Suprapubic skin (tissue), 4 donors: ENCODE data around the gene PSMD14. TPM values are rescaled to one million over a fixed set of nuclear protein-coding genes. Genes with fewer than 3 reads are reported as not detected.
A peak's percentile ranks its signal among the peaks of the same experiment; 100 is the strongest.
"Not testable (repeated sequence)": the region's sequence is repeated elsewhere in the genome, so short reads cannot be mapped to it uniquely, and the experiment has no call there.

Source experiments
- DNase-seq, 2 donors: peaks; one replicate each; pipeline ENCODE4 v3.0.0-alpha.2; 2019; ENCODE audit warnings: low spot score in 2 of 2
- H3K27ac ChIP-seq: fragments of 200-600 bp; sonication (generic); one replicate; pipeline ENCODE4 v1.5.1; 2019
- H3K27me3 ChIP-seq: fragments of 200-600 bp; sonication (generic); one replicate; pipeline ENCODE4 v1.5.1; 2019
- H3K36me3 ChIP-seq: fragments of 200-600 bp; sonication (generic); one replicate; pipeline ENCODE4 v1.5.1; 2019
- H3K4me1 ChIP-seq: fragments of 200-600 bp; sonication (generic); one replicate; pipeline ENCODE4 v1.5.1; 2019
- H3K4me3 ChIP-seq: fragments of 200-600 bp; sonication (generic); one replicate; pipeline ENCODE4 v1.5.1; 2019; ENCODE audit warnings: mild to moderate bottlenecking
- H3K9me3 ChIP-seq: fragments of 200-600 bp; sonication (generic); one replicate; pipeline ENCODE4 v1.5.1; 2019
- EP300 ChIP-seq: sonication (generic); formaldehyde crosslinking; IDR thresholded peaks from one replicate; pipeline ENCODE4 v1.6.1; 2017; ENCODE audit warnings: antibody characterized with exemption
- POLR2A ChIP-seq, 2 donors: fragments of 450-650 bp; IDR thresholded peaks; one replicate each; pipeline ENCODE4 v1.6.1; 2017; ENCODE audit warnings: antibody characterized with exemption in 2 of 2, mild to moderate bottlenecking in 2 of 2, moderate library complexity in 2 of 2
- POLR2AphosphoS5 ChIP-seq, 3 donors: sonication (generic); formaldehyde crosslinking; IDR thresholded peaks; one replicate each; pipeline ENCODE4 v1.6.1; 2017; ENCODE audit warnings: antibody characterized with exemption in 3 of 3
- WGBS: methylation state at CpG from one replicate; pipeline ENCODE4 v1.1.5; 2018; 5-methylcytosine and 5-hydroxymethylcytosine counted together
- total RNA-seq, 4 donors: library from RNA; depleted of rRNA; stranded (reverse); fragments of >200 nt; gene quantifications; one replicate each; pipeline ENCODE4 v1.1.0, GENCODE V29; 2016
- TF ChIP-seq, protein P1 (sequence below), 2 donors: fragments of 200-600 bp in 1 of 2; fragments of 450-650 bp in 1 of 2; sonication (generic) in 1 of 2; IDR thresholded peaks; one replicate each; pipeline ENCODE4 v1.5.1; 2016 to 2019; ENCODE audit warnings: antibody characterized with exemption in 2 of 2, mild to moderate bottlenecking in 1 of 2, moderate library complexity in 1 of 2

Gene PSMD14
- total RNA-seq, 4 donors from 2014 or later: 21.1 to 51.0 (median 50.1) TPM

DNA sequence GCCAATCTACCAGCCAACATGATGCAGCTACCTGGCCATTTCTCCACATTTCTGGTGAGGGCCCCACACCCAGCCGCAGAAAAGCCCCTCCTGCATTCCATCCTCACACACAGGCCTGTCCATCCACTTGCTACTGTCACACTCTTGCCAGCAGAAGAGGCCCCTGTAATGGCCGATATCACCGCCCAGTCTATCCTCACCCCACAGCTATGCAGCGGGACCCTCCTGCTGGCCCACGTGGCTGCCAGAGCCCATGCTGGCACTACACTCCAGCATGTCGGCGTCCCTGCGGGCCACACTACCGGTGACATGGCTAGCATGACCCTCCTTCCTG lies 25.9 kb upstream of the PSMD14 start:
- H3K9me3 ChIP-seq, H3K27me3 ChIP-seq, DNase-seq, H3K4me3 ChIP-seq, H3K36me3 ChIP-seq, H3K4me1 ChIP-seq, H3K27ac ChIP-seq: not testable (repeated sequence)
- WGBS: 92% methylated on average over 9 of the region's 9 CpGs

DNA sequence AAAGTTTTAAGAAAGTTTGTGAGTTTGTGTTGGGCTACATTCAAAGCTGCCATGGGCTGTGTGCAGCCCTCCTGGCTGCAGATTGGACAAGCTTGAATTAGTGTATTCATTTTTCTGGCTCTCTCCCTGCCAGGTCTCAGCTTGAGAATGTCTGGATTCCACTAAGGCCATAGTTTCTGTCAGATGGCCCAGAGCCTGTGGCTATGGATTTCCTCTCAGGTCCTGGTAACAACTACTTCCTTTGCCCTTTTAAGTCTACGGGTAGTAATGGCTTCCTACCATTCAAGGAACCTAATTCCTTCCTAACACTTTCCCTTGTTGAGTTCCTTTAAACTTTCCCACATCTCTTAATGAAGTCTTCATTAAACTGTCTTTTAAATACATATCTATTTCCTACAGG lies 24.3 kb upstream of the PSMD14 start:
- no peaks in the 10 kb centered on the region for H3K36me3 ChIP-seq
- no peak overlapping the region for H3K27ac ChIP-seq
- TF ChIP-seq POLR2A (IDR thresholded peaks at IDR 0.05) (no peak), EP300 (no peak), POLR2AphosphoS5 (IDR thresholded peaks at IDR 0.05) (no peak)
- TF ChIP-seq, protein P1, sequence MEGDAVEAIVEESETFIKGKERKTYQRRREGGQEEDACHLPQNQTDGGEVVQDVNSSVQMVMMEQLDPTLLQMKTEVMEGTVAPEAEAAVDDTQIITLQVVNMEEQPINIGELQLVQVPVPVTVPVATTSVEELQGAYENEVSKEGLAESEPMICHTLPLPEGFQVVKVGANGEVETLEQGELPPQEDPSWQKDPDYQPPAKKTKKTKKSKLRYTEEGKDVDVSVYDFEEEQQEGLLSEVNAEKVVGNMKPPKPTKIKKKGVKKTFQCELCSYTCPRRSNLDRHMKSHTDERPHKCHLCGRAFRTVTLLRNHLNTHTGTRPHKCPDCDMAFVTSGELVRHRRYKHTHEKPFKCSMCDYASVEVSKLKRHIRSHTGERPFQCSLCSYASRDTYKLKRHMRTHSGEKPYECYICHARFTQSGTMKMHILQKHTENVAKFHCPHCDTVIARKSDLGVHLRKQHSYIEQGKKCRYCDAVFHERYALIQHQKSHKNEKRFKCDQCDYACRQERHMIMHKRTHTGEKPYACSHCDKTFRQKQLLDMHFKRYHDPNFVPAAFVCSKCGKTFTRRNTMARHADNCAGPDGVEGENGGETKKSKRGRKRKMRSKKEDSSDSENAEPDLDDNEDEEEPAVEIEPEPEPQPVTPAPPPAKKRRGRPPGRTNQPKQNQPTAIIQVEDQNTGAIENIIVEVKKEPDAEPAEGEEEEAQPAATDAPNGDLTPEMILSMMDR (IDR thresholded peaks at IDR 0.05): no peak
- no peaks in the 10 kb centered on the region for H3K9me3 ChIP-seq
- peaks cover 4% of the 10 kb centered on the region for H3K27me3 ChIP-seq
- 45% methylated on average over 1 of the region's 1 CpG for WGBS
- DNase-seq: no peak
- no peak overlapping the region for H3K4me3 ChIP-seq
- H3K4me1 ChIP-seq: no peaks in the 10 kb centered on the region

DNA sequence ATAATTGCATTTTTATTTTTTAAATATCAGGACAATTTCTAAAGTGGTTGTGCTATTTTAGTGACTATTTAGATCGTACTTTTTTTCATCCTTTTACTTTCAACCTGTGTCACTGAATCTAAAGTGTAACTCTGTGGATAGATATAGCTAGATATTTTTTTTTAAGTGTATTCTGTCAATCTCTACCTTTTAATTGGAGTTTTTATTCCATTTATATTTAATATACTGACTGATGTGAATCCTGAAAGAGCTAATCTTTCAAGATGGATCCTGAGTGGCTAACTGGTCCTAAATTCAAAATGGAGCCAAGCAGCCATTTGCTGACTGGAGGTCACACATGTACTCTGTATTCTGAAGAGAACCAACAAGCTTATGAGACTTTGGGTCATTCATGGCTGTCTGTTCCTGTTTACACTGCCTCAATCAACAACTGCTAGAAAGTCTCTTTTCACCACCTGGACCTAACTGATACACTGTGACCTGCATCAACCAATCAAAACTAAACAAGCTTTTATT lies 4.6 kb upstream of the PSMD14 start:
- DNase-seq: no peak
- no peaks in the 10 kb centered on the region for H3K9me3 ChIP-seq
- peaks cover 4% of the 10 kb centered on the region for H3K4me1 ChIP-seq
- no peaks in the 10 kb centered on the region for H3K36me3 ChIP-seq
- no peak overlapping the region for H3K4me3 ChIP-seq
- no peak overlapping the region for H3K27ac ChIP-seq
- WGBS: 72% methylated on average over 1 of the region's 1 CpG
- TF ChIP-seq POLR2A (IDR thresholded peaks at IDR 0.05) (no peak), POLR2AphosphoS5 (IDR thresholded peaks at IDR 0.05) (no peak), EP300 (no peak)
- TF ChIP-seq, protein P1 (IDR thresholded peaks at IDR 0.05): no peak
- no peaks in the 10 kb centered on the region for H3K27me3 ChIP-seq

DNA sequence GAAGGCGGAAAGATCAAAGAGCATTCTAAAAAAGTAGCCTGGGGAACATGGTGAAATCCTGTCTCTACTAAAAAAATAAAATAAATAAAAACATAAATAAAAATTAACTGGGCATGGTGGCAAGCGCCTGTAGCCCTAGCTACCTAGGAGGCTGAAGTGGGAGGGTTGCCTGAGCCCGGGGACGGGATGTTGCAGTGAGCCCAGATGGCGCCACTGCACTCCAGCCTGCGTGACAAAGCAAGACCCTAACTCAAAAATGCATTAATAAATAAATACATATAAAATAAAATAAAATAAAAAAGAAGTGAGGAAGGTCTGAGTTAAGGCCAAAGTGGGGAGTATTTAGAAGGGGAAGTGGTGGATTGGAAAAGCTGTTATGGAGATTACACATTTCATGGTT lies 1.3 kb upstream of the PSMD14 start:
- H3K27ac ChIP-seq: no peak overlapping the region
- no peaks in the 10 kb centered on the region for H3K9me3 ChIP-seq
- DNase-seq: no peak
- WGBS: 98% methylated on average over 6 of the region's 6 CpGs
- H3K4me1 ChIP-seq: peaks cover 17% of the 10 kb centered on the region
- H3K27me3 ChIP-seq: no peaks in the 10 kb centered on the region
- H3K4me3 ChIP-seq: no peak overlapping the region
- TF ChIP-seq, protein P1 (IDR thresholded peaks at IDR 0.05): no peak
- TF ChIP-seq POLR2A (IDR thresholded peaks at IDR 0.05) (no peak), POLR2AphosphoS5 (IDR thresholded peaks at IDR 0.05) (no peak), EP300 (no peak)
- no peaks in the 10 kb centered on the region for H3K36me3 ChIP-seq

DNA sequence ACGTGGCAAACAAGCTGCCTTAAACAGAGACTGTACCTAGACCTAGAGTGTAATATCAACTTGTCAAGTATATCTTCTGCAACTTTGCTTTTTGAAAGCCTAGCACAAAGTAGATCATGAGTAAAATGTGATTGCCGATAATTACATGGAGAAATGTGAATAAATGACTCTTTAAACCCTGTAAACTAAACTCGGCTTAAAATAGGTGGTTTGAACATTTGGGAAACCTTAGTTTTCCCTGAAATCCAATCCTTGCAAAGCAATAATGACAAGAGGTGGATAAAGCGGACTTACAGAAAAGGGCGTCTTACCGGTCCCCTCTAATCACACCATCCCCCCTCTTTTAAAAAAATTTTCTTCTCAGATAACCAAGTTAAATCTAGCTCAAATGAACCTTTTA lies 549 bp upstream of the PSMD14 start:
- TF ChIP-seq, protein P1 (IDR thresholded peaks at IDR 0.05): no peak
- TF ChIP-seq POLR2A (IDR thresholded peaks at IDR 0.05): no peak
- TF ChIP-seq POLR2AphosphoS5 (IDR thresholded peaks at IDR 0.05): no peak
- no peak for TF ChIP-seq EP300
- Histone ChIP-seq H3K36me3 (no peaks in the 10 kb centered on the region), H3K27ac (peak overlapping the region; percentile 89), H3K4me1 (peaks cover 17% of the 10 kb centered on the region), H3K9me3 (no peaks in the 10 kb centered on the region), H3K4me3 (peak overlapping the region; percentile 78), H3K27me3 (no peaks in the 10 kb centered on the region)
- whole genome bisulfite sequencing: 35% methylated on average over 6 of the region's 6 CpGs
- no peak for DNase-seq

DNA sequence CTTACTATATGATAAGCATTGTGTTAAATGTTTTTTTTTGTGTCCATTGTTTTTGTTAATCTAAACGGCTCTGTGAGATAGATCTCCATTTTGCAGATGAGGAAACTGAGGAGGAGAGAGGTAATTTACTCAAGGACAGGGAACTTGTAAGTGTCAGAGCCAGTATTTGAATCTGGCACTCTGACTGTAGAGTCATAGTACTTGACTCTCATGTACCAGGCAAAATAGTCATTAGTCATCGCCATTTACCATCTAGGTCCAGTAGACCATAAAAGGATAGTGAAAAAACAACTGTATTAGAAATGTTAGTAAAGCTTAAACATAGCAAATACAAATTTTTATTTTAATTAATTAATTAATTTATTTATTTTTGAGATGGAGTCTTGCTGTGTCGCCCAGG lies 4.8 kb downstream of the PSMD14 start:
- H3K36me3 ChIP-seq: no peaks in the 10 kb centered on the region
- no peak overlapping the region for H3K27ac ChIP-seq
- H3K9me3 ChIP-seq: no peaks in the 10 kb centered on the region
- no peak for DNase-seq
- TF ChIP-seq, protein P1 (IDR thresholded peaks at IDR 0.05): no peak
- TF ChIP-seq EP300: no peak
- no peak for TF ChIP-seq POLR2AphosphoS5 (IDR thresholded peaks at IDR 0.05)
- TF ChIP-seq POLR2A (IDR thresholded peaks at IDR 0.05): no peak
- no peaks in the 10 kb centered on the region for H3K27me3 ChIP-seq
- 93% methylated on average over 3 of the region's 3 CpGs for WGBS
- no peak overlapping the region for H3K4me3 ChIP-seq
- peaks cover 13% of the 10 kb centered on the region for H3K4me1 ChIP-seq
